Measurements from ENCODE around the gene CCDC188. TPM values are rescaled to one million over a fixed set of nuclear protein-coding genes. Genes with fewer than 3 reads are reported as not detected.

The CCDC188 gene
- total RNA-seq, 1 experiment from 2014 or later = not detected

DNA sequence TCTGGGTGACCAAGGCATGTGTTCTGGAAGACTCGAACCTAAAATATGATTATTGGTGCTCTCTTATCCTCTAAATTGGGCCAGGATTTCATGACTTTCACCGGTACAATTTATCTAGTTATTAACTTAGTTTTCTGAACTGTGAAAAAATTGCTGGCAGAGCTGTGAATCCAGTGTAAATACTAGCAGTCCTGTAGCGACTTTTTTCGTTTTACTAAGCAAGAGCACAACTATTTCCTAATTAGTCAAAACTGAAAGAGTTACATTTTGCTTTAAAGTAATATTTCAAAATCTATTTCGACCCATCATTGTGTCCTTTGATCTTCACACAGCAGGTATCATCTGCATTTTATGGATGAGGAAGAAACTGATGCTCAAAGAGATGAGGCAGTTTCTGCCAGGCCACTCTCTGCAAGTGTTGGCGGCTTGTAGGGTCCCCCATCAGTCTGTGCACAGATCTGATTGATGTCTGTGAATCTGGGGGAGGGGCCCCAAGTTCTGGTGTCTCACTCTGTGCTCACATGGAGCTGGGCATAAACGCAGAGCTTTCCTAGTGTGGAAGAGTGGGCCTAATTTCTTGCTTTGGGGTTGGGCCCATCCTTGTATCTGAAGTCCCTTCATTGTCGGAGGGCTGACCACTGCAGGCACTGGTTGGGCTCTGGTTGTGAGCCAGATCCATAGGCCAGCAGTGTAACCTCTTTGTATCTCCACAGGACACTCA, 32.4 kb downstream of the CCDC188 start:
- no peaks in the 10 kb centered on the region for H3K27me3 ChIP-seq (ENCODE audit: control insufficient read depth, insufficient read depth, low read length)
- no peak for DNase-seq
- H3K36me3 ChIP-seq (replicated peaks; ENCODE audit: control insufficient read depth, insufficient read depth, low read length) = peaks cover 49% of the 10 kb centered on the region
- peak overlapping the region; percentile 94 for H3K4me3 ChIP-seq (ENCODE audit: insufficient read depth, low read depth, low read length)

DNA sequence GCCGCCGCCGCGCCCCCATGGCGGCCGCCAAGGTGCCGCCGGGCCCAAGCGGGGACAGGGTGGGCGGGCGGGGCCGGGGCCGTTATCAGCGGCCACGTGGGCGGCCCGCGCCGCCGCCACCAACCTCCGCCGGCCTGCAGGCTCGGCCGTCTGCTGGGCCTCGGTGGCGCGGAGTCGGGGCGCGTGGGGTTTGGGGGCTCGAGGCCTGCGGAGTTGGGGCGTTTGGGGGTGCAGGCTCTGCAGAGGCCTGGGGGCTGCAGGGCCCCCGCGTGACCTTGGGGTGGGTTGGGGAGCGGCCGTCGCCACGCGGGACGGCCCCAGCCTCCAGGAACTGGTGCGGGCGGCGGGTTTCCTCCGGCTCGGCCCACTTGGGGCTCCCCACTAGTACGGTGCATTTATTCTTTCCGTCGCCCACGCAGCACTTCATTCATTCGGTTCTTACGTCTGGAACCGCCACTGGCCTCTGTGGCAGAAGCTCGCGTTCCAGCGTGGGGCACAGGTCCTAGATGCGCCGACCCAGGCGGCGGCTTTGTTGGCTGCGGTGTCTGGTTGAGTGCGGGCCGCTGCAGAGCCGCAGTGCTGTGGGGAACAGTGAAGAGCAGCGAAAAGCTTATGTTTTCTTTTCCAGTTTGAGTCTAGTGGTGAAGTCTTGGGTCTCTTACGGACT, 33.1 kb downstream of the CCDC188 start:
- H3K36me3 ChIP-seq (replicated peaks; ENCODE audit: control insufficient read depth, insufficient read depth, low read length) = peaks cover 47% of the 10 kb centered on the region

DNA sequence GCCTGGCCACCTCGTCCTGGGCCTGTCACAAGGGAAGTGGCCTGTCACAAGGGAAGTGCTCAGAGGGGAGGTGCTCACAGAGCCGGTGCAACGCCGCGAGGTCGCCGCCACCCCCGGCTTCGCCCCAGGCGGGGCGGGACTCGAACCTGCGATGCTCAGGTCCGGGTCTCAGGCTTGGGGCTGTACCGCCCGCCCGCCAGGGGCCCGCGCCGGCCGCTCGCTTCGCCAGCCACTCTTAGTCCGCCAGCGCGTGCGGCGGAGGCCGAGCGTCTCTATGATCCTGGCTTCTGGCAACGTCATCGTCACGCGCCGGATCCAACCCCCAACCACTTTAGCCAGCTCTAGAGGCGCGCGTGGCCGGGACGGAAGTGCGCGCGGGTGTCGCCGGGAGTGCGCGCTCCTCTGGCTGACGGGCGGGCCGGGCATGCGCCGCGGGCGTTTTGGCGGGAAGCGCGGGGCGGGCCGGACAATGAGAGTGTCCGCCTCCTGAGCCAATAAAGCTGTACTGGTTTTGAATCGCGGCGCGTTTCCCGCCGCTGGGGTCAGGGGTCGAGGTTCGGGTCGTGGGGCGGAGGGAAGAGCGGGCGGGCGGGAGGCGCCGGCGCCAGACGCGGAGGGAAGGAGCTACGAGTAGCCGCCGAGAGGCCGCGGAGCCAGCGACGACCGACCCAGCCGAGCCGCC, 33.8 kb downstream of the CCDC188 start, which contains the start of gene TRMT2A:
TRMT2A (minus strand) TSS at position 276 of the 682 bp plus-strand sequence. CDS start 320 bp downstream, outside the sequence.
- DNase-seq = peak; percentile 100
- Histone ChIP-seq H3K36me3 (replicated peaks; ENCODE audit: control insufficient read depth, insufficient read depth, low read length) (peaks cover 43% of the 10 kb centered on the region), H3K4me3 (ENCODE audit: insufficient read depth, low read depth, low read length) (peak within 1 kb of the TSS; percentile 94), H3K27me3 (ENCODE audit: control insufficient read depth, insufficient read depth, low read length) (no peaks in the 10 kb centered on the region)

More for the DNA sequence above, 33.1 kb downstream of the CCDC188 start:
- peak; percentile 79 for DNase-seq
- Histone ChIP-seq H3K4me3 (ENCODE audit: insufficient read depth, low read depth, low read length) (peak overlapping the region; percentile 94), H3K27me3 (ENCODE audit: control insufficient read depth, insufficient read depth, low read length) (no peaks in the 10 kb centered on the region)

- no peaks in the 10 kb centered on the region for H3K27me3 ChIP-seq (ENCODE audit: control insufficient read depth, insufficient read depth, low read length)
- peak; percentile 91 for DNase-seq
- peaks cover 38% of the 10 kb centered on the region for H3K36me3 ChIP-seq (replicated peaks; ENCODE audit: control insufficient read depth, insufficient read depth, low read length)
- H3K4me3 ChIP-seq (ENCODE audit: insufficient read depth, low read depth, low read length) = peak overlapping the region; percentile 94
Measured at GRCh38 chr22:20116376-20116950, 34.4 kb downstream of the CCDC188 start.

- peak; percentile 77 for DNase-seq
- H3K36me3 ChIP-seq (replicated peaks; ENCODE audit: control insufficient read depth, insufficient read depth, low read length) = peaks cover 38% of the 10 kb centered on the region
- no peaks in the 10 kb centered on the region for H3K27me3 ChIP-seq (ENCODE audit: control insufficient read depth, insufficient read depth, low read length)
- H3K4me3 ChIP-seq (ENCODE audit: insufficient read depth, low read depth, low read length) = peak within 1 kb of the TSS; percentile 94
Measured at GRCh38 chr22:20115691-20116375, 35.0 kb downstream of the CCDC188 start, which contains the start of gene RANBP1. Gene RANBP1 (plus strand): TSS chr22:20116104. CDS start chr22:20116185, 81 bp downstream.

- no peak for DNase-seq
- no peaks in the 10 kb centered on the region for H3K27me3 ChIP-seq (ENCODE audit: control insufficient read depth, insufficient read depth, low read length)
- H3K4me3 ChIP-seq (ENCODE audit: insufficient read depth, low read depth, low read length) = no peak overlapping the region
- H3K36me3 ChIP-seq (replicated peaks; ENCODE audit: control insufficient read depth, insufficient read depth, low read length) = peaks cover 33% of the 10 kb centered on the region
Measured at GRCh38 chr22:20114506-20115475, 36.1 kb downstream of the CCDC188 start.

GRCh38 chr22:20113551-20114310, 37.1 kb downstream of the CCDC188 start:
- Histone ChIP-seq H3K36me3 (replicated peaks; ENCODE audit: control insufficient read depth, insufficient read depth, low read length) (peaks cover 33% of the 10 kb centered on the region), H3K27me3 (ENCODE audit: control insufficient read depth, insufficient read depth, low read length) (no peaks in the 10 kb centered on the region), H3K4me3 (ENCODE audit: insufficient read depth, low read depth, low read length) (no peak overlapping the region)
- no peak for DNase-seq

DNA sequence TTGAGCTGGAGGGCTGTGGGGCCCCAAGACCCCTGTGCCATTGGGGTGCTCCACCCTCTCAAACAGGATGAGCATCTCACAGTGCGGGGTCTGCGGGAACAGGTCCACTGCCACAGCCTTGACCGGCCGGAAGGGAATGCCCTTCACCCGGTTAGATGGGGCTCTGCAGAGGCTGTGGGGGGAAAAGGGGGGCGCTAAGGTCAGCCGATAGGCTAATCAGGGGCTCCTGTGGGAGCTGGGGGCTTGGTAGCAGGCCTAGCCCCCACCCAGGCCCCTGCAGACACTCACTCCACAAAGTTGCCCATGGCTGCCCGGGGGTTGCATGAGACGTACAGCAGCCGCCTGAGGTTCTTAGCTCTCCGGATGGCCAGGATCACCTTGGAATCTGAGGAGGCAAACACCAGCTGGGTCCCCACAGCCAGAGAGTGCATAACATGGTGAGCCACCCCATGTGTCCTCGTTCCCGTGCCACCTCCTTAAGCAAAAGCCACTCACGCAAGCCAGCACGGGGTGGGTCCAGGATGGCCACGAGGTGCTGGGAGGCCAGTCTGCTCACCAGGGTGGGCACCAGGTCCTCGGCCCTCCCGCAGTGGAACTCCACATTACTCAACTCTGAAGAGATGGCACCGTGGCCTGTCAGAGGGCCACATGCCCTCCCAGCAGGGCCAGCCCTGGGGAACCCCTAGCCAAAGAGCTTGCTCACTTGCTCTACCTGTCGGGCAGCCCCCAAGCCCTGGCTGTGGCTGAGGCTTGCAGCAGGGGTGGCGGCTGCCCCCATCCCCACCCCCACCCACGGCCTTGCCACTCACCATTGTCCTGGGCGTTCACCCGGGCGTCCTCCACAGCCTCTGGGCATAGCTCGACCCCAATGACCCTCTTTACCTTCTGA, 38.0 kb downstream of the CCDC188 start:
- peak; percentile 60 for DNase-seq
- Histone ChIP-seq H3K36me3 (replicated peaks; ENCODE audit: control insufficient read depth, insufficient read depth, low read length) (peaks cover 35% of the 10 kb centered on the region), H3K27me3 (ENCODE audit: control insufficient read depth, insufficient read depth, low read length) (no peaks in the 10 kb centered on the region), H3K4me3 (ENCODE audit: insufficient read depth, low read depth, low read length) (no peak overlapping the region)

DNA sequence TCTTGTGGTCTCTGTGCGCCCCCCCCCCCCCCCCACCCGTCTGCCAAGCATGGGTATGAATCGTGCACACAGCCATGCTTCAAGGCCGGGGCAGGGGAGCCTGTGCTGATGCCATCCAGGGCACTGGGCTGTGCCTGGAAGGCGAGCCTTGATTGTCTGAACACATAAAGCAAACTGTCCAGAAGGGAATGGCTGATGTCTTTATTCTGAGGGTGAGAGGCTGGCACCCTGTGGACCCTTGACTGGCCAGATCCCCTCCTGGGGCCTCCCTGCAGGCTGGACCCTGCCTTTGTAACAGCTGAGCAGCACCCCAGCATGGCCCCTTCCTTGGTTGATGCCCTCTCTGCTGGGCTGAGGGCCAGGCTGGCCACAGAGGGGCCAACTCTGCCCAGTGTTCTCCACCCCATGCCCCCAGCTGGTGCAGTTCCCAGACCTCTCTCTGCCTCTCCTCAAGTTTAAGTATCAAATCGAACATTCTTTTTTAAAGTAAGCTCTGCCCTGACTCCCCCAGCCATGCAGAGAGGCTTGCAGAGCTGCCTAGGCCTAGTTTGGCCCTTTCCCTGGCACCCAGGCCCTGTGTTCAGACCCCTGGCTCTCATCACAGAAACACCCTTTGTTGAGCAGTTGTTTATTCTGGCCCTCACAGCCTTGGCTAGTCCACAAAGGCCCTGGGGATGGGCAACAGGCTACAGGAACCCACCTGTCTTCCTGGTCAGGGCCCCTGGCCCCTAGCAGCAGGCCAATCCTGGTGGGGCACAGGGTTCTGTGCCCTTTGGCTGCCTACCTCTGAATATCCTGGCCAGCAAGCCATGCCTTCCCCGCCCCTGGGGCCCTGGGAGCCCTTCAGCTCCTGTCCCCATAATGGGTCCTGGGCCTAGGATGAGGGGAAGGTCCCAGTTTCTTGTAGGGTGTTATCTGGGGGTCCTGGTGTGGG, 38.9 kb downstream of the CCDC188 start:
- H3K27me3 ChIP-seq (ENCODE audit: control insufficient read depth, insufficient read depth, low read length) = no peaks in the 10 kb centered on the region
- no peak overlapping the region for H3K4me3 ChIP-seq (ENCODE audit: insufficient read depth, low read depth, low read length)
- no peak for DNase-seq
- peaks cover 44% of the 10 kb centered on the region for H3K36me3 ChIP-seq (replicated peaks; ENCODE audit: control insufficient read depth, insufficient read depth, low read length)

DNA sequence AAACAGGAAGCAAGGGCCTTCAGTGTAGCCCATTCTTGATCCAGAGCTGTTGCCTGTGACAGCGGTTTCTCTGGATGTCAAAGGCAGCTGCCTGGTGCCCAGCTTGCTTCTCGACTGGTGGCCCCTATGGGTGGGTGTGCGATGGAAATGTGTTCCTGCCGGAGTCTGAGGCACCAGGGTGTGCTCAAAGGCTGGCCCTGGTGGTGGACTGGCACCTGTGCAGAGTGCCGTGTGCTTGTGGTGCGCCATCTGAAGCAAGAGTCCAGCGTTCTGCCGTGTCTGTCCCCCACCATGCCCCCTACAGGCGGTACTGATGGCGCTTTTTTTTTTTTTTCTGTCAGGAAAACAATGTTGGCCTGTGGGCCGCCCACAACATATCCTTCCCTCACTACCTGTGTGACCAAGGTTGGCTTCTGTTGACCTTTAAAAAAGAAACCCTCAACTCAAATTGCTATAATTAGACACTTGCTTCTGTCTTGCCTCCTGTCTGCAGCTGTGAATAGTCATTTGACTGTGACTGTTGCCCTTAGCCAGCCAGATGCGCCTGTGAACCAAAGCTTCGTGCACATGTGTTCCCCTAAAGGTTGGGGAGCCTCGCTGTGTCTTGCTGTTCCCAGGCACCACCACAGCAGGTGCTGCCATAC, 39.7 kb downstream of the CCDC188 start:
- H3K4me3 ChIP-seq (ENCODE audit: insufficient read depth, low read depth, low read length) = no peak overlapping the region
- peaks cover 51% of the 10 kb centered on the region for H3K36me3 ChIP-seq (replicated peaks; ENCODE audit: control insufficient read depth, insufficient read depth, low read length)
- H3K27me3 ChIP-seq (ENCODE audit: control insufficient read depth, insufficient read depth, low read length) = no peaks in the 10 kb centered on the region
- peak; percentile 88 for DNase-seq
